ENCODE results near the gene RNPS1.

RNPS1 gene

DNA sequence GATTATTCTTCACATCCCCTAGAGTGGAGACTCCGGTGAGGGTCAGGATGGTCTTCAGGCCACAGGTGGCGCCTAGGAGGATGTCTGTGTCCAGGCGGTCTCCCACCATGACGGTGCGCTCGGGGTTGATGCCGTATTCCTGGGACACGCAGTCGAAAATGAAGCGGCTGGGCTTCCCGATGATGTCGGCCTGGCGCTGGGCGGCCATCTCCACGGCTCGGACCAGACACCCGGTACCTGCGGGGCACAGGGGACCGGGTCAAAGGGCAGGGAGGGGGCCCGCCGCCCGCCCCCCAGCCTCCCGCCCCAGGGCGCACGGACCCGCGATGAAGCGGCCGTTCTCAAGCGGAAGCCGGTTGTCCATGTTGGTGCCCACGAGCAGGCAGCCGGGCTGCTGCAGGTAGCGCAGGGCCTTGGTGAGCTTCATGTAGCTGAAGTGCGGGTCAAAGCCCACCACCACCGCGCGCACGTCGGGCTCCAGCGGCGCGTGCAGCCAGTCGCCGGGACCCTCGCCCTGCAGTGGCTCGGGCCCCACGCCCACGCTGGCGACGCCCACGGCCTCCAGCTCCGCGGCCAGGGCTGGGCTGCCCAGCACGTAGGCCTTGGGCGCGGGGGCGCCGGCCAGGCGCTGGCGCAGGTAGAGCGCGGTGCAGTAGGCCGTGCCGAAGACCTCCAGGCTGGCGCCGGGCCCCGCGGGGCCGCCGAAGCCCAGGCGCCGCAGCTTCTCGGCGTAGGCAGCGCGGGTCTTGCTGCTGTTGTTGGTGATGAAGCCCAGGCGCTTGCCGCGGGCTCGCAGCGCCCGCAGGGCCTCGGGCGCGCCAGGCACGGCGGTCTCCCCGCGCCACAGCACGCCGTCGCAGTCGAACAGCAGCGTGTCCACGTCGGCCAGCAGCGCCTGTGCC, 53.9 kb downstream of the RNPS1 start:
- no peak for DNase-seq (ENCODE audit: low spot score)

DNA sequence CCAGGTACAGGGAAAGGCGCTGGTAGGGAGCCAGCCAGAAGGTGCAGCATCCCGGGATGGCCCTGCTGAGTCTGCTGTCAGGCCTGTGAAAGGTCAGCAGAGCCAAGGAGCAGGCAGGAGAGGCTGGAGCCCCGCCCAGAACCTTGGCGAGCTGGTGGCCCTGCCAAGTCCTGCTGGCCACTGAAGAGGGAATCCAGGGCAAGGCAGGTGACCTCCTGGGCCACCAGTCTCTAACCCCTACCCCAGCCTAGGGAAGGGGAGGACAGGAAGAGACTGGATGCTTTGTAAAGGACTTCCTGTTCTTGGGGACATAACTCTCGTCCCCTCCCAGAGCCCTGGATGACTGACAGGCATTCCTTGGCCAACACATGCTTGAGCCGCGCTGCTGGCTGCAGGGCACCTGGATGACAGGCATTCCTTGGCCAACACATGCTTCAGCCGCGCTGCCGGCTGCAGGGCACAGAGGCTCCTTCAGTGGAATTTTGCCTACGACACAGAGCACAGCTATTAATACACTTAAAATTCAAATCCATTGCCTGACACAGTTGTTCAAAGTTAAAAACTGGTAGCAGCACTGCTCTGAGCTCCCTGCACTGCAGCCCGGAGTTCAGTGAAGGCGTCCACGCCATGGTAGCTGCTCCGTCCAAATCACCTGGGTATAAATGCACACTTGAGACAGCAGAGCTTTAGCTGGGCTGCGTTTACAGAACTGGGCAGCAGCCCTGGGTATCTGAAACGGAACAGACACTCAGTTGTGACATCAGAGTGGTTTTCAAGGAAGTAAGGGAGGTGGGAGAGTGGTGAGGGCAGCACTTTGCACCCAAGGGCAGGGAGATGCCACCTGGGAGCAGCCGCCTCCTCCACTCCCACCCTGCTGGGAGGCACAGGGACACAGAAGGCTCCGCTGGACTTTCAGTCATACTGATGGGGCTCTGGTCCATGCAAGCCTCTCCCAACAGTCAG, 55.3 kb downstream of the RNPS1 start:
- DNase-seq (ENCODE audit: low spot score): no peak

DNA sequence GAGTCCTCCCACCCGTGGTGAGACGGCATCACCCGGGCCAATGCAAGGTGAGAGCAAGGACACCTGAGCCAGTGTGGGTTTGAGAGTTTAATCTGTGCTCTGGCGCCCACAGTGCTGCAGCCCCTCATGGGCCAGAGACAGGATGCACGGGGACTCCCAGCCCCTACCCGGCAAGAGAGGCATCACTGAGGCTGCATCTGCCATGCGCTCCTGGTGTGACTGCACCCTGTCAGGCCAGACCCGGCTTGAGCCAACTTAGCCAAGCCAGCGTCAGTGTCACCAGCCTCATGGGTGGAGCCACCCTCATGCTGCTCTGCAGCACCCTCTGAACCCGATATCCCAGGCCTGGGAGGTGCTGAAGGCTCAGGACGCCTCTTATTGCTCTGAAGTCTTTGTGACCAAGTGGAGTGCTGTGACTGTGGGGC, 56.0 kb downstream of the RNPS1 start:
- DNase-seq (ENCODE audit: low spot score): no peak

DNA sequence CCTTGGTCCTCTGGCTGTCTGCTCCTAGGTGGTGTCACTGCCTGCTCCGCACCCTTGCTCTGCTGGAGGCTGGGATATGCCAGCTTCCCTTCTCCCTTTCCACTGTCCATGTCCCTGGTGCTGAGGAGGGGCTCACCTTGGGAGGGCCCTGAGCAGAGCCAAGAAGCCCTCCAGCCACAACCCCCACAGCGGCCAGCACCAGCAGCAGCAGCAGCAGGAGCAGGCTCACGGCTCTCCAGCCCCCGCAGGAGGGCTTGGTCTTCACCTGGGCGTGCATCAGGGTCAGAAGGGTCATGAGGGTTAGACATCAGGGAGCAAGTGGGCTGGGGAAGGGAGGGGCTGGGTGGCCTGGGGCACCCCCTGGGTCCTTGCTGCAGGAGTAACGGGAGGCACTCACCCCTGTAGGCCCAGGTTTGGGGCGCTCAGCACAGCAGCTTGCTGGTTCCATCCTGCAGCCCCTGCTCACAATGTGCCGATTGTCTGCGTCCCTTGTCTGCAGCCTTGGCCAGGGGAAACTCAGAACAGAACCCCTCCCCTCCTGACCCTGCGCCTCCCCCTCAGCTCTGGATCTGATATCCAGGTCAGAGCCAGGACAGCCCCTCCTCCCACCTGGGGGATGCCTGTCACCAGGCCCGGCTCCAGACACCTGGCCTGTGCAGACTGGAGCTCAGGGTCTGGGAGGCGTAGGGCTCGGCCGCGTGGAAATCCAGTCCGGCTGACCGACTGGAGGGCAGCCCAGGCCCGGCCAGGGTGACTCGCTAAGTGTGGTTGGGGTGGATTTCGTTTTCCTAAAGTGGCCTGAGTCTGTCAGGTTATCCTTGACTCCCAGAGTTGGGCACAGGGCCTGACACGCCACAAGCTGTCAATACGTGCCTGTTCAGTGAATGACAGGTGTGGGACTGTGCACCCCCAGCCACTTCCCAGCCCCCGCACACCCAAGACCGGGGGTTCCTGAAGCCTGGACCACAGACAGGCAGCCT, 57.2 kb downstream of the RNPS1 start, which contains the start of gene BRICD5:
Gene BRICD5, minus strand, starts transcription at position 478 of the 980 bp plus-strand sequence. Its CDS starts 30 bp downstream, at position 448.
- no peak for DNase-seq (ENCODE audit: low spot score)

DNA sequence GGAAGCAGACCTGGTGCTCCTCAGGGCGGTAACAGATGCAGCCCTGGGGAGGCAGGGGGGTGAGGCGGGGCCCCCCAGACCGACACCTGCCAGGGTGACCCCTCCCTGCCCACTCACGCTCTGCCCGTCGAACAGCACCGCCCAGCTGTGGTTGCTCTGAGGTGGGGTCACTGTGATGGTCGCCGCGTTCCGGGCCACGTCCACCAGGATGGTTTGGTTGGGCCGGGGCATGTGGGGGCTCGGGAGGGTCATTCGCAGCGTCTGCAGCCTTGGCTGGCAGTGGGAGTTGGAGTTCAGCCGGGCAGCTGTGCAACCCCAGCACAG, 58.0 kb downstream of the RNPS1 start:
- DNase-seq (ENCODE audit: low spot score): no peak

DNA sequence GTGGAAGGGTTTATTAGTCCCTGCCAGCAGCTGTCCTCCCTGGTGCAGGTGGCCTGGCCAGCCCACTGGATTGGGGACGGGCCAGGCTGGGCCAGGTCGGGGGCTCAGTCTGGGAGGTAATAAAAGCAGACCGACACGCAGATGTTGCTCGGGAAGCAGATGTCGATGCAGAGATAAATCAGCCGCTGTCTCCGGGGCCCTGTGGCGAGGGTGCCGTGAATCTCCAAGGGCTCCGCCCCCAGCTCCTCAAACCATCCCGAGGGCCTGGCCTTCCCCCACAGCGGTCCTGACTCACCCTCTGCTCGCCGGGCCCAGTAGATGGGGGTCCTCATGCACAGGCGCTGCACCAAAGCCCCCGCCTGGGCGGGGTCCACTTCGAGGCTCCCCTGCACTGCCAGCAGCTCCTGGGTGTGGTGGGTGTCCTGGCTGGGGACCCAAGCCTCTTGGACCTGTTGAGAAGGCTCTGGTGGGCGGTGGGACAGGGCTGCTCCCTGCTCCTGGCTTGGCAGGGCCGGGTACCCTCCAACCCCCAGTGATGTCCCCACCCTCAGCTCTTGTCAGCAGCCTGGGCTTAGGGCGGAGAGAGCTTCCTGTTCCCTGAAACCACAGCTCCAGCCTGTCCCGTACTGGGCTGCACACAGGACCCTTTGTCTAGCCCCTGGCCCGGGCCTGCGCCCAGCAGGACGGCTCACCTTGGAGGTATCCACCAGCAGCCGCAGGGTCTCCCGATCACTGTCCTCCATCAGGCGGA, 58.5 kb downstream of the RNPS1 start:
- no peak for DNase-seq (ENCODE audit: low spot score)

DNA sequence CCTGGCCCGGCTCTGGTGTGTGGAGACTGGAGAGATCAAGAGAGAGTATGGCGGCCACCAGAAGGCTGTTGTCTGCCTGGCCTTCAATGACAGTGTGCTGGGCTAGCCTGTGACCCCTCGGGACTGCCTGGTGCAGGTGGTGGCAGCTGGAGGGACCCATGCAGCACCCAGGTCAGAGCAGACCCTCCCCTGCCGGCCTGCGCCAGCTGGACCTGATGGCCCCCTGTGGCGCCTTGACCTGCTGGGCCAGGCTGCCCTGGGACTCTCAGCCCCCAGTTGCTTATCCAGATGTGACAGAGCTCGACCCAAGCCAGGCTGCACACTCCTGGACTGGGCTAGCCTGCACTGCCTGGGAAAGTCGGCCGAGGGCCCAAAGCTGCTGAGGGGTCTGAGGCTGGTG, 59.2 kb downstream of the RNPS1 start:
- no peak for DNase-seq (ENCODE audit: low spot score)

DNA sequence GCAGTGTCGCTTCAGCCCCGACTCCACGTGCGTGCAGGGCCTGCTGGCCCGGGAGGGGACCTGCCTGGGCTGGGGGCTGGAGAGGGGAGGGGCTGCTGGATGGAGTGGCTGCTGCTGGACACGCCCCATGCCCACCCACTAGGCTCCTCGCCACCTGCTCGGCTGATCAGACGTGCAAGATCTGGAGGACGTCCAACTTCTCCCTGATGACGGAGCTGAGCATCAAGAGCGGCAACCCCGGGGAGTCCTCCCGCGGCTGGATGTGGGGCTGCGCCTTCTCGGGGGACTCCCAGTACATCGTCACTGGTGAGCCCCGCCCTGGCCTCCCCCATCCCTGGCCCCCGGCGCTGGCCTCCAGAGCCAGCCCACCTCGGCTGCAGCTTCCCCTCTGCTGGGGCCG, 59.6 kb downstream of the RNPS1 start:
- DNase-seq (ENCODE audit: low spot score): no peak

DNA sequence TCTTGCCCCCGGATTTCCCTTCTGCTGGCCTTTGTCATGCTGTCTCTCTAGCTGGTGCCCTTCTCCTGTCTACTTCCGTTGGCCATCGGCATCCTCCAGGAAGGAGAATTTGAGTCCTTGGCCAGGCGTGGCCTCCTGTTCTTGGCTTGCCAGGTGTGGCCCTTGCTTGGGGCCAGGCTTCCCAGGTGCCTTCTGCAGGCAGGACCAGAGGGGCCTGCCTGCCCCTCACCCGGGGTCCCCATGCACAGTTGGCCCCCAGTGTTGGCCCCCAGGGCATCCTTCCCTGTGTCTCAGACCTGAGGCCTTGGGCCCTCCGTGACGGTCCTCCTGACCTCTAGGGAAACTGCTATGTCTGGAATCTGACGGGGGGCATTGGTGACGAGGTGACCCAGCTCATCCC, 60.1 kb downstream of the RNPS1 start:
- DNase-seq (ENCODE audit: low spot score): no peak

DNA sequence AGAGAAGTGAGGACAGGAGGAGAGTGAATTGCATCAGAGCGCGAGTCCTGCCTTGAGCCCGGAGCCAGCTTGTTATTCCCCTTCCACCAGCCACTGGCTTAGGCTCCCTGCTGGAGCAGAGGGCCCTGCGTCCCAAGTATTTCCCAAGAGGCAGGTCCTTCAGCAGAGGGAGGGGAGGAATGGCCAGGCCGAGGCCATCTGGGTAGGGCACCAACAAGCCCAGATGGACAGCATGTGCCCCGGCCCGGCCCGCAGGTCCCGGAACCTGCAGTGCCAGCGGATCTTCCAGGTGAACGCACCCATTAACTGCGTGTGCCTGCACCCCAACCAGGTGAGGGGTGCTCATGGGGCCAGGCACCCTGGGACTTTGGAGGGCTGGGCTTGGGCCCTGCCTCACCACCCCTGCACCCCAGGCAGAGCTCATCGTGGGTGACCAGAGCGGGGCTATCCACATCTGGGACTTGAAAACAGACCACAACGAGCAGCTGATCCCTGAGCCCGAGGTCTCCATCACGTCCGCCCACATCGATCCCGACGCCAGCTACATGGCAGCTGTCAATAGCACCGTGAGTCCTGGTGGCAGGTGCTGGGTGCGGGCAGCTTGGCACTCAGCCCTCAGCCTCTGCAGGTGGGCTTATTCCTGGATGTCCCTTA, 61.0 kb downstream of the RNPS1 start:
- DNase-seq (ENCODE audit: low spot score): no peak

DNA sequence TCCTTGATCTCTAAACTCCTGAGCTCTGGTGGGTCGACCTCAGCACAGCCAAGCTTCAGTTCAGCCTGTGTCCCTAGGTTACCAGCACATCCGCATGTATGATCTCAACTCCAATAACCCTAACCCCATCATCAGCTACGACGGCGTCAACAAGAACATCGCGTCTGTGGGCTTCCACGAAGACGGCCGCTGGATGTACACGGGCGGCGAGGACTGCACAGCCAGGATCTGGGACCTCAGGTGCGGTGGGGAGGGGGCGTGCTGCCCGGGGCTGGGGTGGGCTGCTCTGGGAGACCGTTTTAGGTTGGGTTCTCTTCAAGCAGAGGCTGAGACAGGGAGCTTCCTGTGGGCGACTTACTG, 61.5 kb downstream of the RNPS1 start:
- no peak for DNase-seq (ENCODE audit: low spot score)

DNA sequence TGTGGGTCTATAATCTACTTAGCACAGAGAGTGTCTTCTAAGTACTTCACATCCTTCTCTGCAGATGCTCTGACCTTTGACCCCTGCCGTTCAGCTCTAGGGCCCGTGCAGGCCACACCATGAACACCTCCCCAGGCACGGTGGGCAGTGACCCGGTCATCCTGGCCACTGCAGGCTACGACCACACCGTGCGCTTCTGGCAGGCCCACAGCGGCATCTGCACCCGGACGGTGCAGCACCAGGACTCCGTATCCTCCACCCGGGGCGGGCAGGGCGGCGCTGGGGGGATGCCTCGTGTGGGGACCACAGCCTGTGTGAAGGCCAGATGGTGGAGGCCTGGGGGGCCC, 62.0 kb downstream of the RNPS1 start:
- DNase-seq (ENCODE audit: low spot score): no peak

DNA sequence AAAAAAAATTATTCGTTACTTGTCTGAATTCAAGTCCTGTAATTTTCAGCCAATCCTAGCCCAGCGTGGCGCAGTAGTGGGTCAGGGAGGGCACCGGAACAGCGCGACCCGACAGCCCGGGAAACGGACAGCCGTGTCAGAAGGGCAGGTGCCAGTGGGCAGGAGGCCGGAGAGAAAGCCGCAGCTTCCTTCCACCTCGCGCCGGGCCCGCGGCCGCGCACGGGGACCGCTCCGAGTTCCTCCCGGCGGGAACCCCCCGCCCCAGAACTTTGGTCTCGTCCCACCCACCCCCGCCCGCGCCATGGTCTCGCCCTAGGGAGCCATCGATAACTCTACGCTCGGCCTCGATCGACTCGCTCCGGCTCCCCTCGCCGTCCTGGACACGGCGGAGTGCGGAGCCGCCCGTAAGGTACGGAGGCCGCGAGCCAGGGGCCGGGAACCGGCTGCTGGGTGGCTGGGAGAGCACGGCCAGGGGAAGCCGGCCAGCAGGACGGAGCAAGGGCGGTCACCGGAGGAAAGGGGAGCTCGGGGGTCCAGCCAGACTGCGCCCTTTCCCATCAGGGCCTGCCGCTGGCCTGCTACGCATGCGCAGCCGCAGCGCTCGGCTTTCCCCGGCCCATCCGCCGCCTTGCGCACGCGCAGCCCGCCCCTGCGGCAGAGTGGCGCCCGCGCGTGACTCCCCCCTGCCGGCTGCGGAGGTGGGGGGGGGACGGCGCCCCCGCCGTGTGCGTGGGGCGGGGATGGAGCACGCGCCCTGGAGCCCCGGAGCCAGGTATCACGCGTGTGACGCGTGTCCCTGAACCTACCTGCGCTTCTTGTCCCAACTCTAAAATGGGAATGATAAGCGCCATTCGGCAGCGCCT, 62.6 kb downstream of the RNPS1 start, which contains the start of gene MLST8:
Gene MLST8, plus strand, starts transcription at position 351 of the 863 bp plus-strand sequence. CDS start 632 bp downstream, outside the sequence.
- peak; percentile 91 for DNase-seq (ENCODE audit: low spot score)

DNA sequence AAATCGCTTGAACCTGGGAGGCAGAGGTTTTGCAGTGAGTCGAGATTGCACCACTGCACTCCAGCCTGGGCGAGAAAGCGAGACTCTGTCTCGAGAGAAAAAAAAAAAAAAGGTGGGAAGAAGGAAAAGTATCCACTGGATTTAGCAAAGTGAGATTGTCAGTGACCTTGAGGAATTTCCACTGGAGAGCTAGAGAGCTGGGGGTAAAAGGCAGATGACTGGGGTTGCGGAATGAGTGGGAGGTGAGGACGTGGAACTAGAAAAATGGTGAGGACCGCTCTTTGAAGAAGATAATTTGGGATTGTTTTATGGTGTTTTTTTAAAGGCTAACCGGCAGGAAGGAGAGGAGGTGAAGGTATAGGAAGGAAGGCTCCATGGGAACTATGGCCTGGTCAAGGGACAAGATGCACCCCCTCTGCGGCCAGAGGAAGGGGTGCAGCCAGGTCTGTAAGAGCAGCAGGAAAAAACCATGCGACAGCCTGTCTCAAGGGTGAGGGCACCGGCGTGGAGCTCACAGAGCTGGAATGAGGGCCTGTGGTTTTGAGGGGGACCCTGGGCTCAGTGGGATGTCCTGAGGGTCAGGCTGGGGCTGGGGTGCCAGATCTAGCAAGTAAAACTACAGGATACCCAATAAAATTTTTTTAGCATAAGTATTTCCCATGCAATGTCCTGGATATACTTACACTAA, 63.4 kb downstream of the RNPS1 start:
- DNase-seq (ENCODE audit: low spot score): no peak

Measured in CD4-positive, alpha-beta T cell treated with Interleukin-2 at 100 ng/mL for 4 hours (primary cell).